Spleen (tissue), 11 donors: ENCODE data around the gene MIGA1. TPM values are rescaled to one million over a fixed set of nuclear protein-coding genes. Genes with fewer than 3 reads are reported as not detected.

ENCODE experiments used
- DNase-seq: peaks from one replicate; pipeline ENCODE4 v3.0.0-alpha.2; 2020
- H3K27ac ChIP-seq, 8 donors: fragments of 200-600 bp; sonication (generic) in 7 of 8; 1 replicate in 4 of 8; 2 replicates in 4 of 8; pipeline versions ENCODE4 v1.5.0 to v1.8.0; 2016 to 2021; ENCODE audit warnings: inconsistent platforms in 4 of 8, mild to moderate bottlenecking in 4 of 8, moderate library complexity in 1 of 8
- H3K27me3 ChIP-seq, 7 donors: fragments of 200-600 bp; sonication (generic) in 6 of 7; replicated peaks in 1 of 7; 1 replicate in 4 of 7; 2 replicates in 3 of 7; pipeline versions ENCODE4 v1.5.0 to v1.8.0; 2016 to 2021; ENCODE audit warnings: inconsistent platforms in 3 of 7, mild to moderate bottlenecking in 1 of 7
- H3K36me3 ChIP-seq, 6 donors: fragments of 200-600 bp; sonication (generic) in 5 of 6; 1 replicate in 4 of 6; 2 replicates in 2 of 6; pipeline versions ENCODE4 v1.5.0 to v1.8.0; 2016 to 2021; ENCODE audit warnings: inconsistent platforms in 2 of 6
- H3K4me1 ChIP-seq, 6 donors: fragments of 200-600 bp; sonication (generic) in 5 of 6; 1 replicate in 3 of 6; 2 replicates in 3 of 6; pipeline versions ENCODE4 v1.5.0 to v1.8.0; 2016 to 2021; ENCODE audit warnings: inconsistent platforms in 3 of 6
- H3K4me3 ChIP-seq, 8 donors: fragments of 200-600 bp; sonication (generic) in 7 of 8; 1 replicate in 4 of 8; 2 replicates in 4 of 8; pipeline versions ENCODE4 v1.5.0 to v1.8.0; 2016 to 2021; ENCODE audit warnings: inconsistent platforms in 4 of 8, mild to moderate bottlenecking in 4 of 8, moderate library complexity in 2 of 8
- H3K9me3 ChIP-seq, 8 donors: fragments of 200-600 bp; sonication (generic) in 7 of 8; 1 replicate in 4 of 8; 2 replicates in 4 of 8; pipeline versions ENCODE4 v1.5.0 to v1.8.0; 2016 to 2021; ENCODE audit warnings: inconsistent platforms in 4 of 8
- CTCF ChIP-seq, 11 experiments: fragments of 200-600 bp in 7 of 11; fragments of 450-650 bp in 4 of 11; sonication (generic) in 4 of 11; IDR thresholded peaks in 8 of 11; conservative IDR thresholded peaks in 3 of 11; 1 replicate in 7 of 11; 2 replicates in 4 of 11; pipeline versions ENCODE4 v1.4.0 to v1.8.0; 2016 to 2021; ENCODE audit warnings: antibody characterized with exemption in 11 of 11, inconsistent platforms in 4 of 11, mild to moderate bottlenecking in 1 of 11
- POLR2A ChIP-seq, 3 donors: fragments of 450-650 bp; IDR thresholded peaks; one replicate each; pipeline ENCODE4 v1.5.1; 2017; ENCODE audit warnings: antibody characterized with exemption in 3 of 3, mild to moderate bottlenecking in 1 of 3
- POLR2AphosphoS5 ChIP-seq, 3 donors: sonication (generic); formaldehyde crosslinking; IDR thresholded peaks; one replicate each; pipeline ENCODE4 v1.5.1; 2017; ENCODE audit warnings: antibody characterized with exemption in 3 of 3
- WGBS, 5 donors: extraction: QIAGEN DNeasy Blood & Tissue Kit in 3 of 5; methylation state at CpG; one replicate each; pipeline versions ENCODE4 v1.1.5 to v1.1.7; 2013 to 2018; 5-methylcytosine and 5-hydroxymethylcytosine counted together
- intact Hi-C: fragments of 100-400 bp; cut with DNase I; formaldehyde crosslinking; loops from one replicate; pipeline ENCODE4 v1.15.0; 2023; ENCODE audit warnings: low total_unique reads
- polyA plus RNA-seq, 3 donors: library from polyadenylated mRNA; stranded (reverse); fragments of 200-250 nt; gene quantifications; one replicate each; pipeline ENCODE4 v1.2.1, GENCODE V29; 2013
- total RNA-seq, 7 donors: library from RNA; depleted of rRNA in 3 of 7; stranded (reverse); fragments of >200 nt in 3 of 7; fragmentation: NEBNext Ultra II Directional in 4 of 7; extraction: Animal tissue kit (Norgen Biotek cat#: 25700) in 4 of 7; gene quantifications; one replicate each; pipeline versions ENCODE4 v1.1.0 to v1.2.1, GENCODE V29; 2016 to 2021
- donor health status: healthy with polysubstance abuse.
- donor health status: DM: no; HTN: no; CAD: no; lungs with moderate emphysema.
- donor health status: DM: no; HTN: no; CAD: no.
- donor health status: Bipolar disorder and iron deficiency.
- donor health status: healthy.
- donor health status: DM: no; HTN: no; CAD: no.
- donor health status: DM: yes; HTN: yes; CAD: no.

The MIGA1 gene
- total and polyA plus RNA-seq, 10 donors: 2.4 to 20.2 (median 16.5) TPM

- Histone ChIP-seq H3K4me3 (peak overlapping the region; percentile 36 to 78 (median 54)), H3K4me1 (peaks cover 0 to 20% (median 9%) of the 10 kb centered on the region in 6 donors), H3K36me3 (no peaks in the 10 kb centered on the region), H3K9me3 (no peaks in the 10 kb centered on the region), H3K27ac (peak overlapping the region in 7 of 8 donors; percentile 63 to 82 (median 71)), H3K27me3 (peaks cover 0 to 16% (median 6%) of the 10 kb centered on the region in 7 donors)
- intact Hi-C loops: no loop called here
- DNase-seq: peak; percentile 84
- 2 to 3% (median 2%) methylated on average over 18 to 46 of the region's 46 CpGs for WGBS, 5 donors
- TF ChIP-seq CTCF (IDR thresholded peaks at IDR 0.05 in 8 of 11, conservative IDR thresholded peaks at IDR 0.05 in 3 of 11): no peak
- no peak for TF ChIP-seq POLR2A (IDR thresholded peaks at IDR 0.05)
Measured at GRCh38 chr1:77888781-77889642, 109.6 kb downstream of the MIGA1 start.

GRCh38 chr1:77889671-77890070, 110.2 kb downstream of the MIGA1 start:
- no peak overlapping the region for H3K27ac ChIP-seq
- DNase-seq: no peak
- peaks cover 0 to 16% (median 6%) of the 10 kb centered on the region in 7 donors for H3K27me3 ChIP-seq
- no peaks in the 10 kb centered on the region for H3K36me3 ChIP-seq
- intact Hi-C loops: no loop called here
- 73 to 88% (median 84%) methylated on average over 7 of the region's 7 CpGs for WGBS, 5 donors
- peaks cover 0 to 20% (median 9%) of the 10 kb centered on the region in 6 donors for H3K4me1 ChIP-seq
- H3K4me3 ChIP-seq: peak overlapping the region in 5 of 8 donors; percentile 52 to 78 (median 56)
- TF ChIP-seq POLR2A (IDR thresholded peaks at IDR 0.05): no peak
- no peak for TF ChIP-seq CTCF (IDR thresholded peaks at IDR 0.05 in 8 of 11, conservative IDR thresholded peaks at IDR 0.05 in 3 of 11)
- no peak for TF ChIP-seq POLR2AphosphoS5 (IDR thresholded peaks at IDR 0.05)
- no peaks in the 10 kb centered on the region for H3K9me3 ChIP-seq

GRCh38 chr1:77891200-77891599, 111.8 kb downstream of the MIGA1 start:
- no peaks in the 10 kb centered on the region for H3K9me3 ChIP-seq
- H3K27me3 ChIP-seq: peaks cover 0 to 16% (median 6%) of the 10 kb centered on the region in 7 donors
- H3K36me3 ChIP-seq: no peaks in the 10 kb centered on the region
- H3K4me1 ChIP-seq: peaks cover 0 to 20% (median 9%) of the 10 kb centered on the region in 6 donors
- H3K4me3 ChIP-seq: no peak overlapping the region
- WGBS, 5 donors: 85 to 96% (median 89%) methylated on average over 1 of the region's 1 CpG
- H3K27ac ChIP-seq: no peak overlapping the region
- intact Hi-C loops: no loop called here
- no peak for DNase-seq
- TF ChIP-seq CTCF (IDR thresholded peaks at IDR 0.05 in 8 of 11, conservative IDR thresholded peaks at IDR 0.05 in 3 of 11) (no peak), POLR2A (IDR thresholded peaks at IDR 0.05) (no peak), POLR2AphosphoS5 (IDR thresholded peaks at IDR 0.05) (no peak)

- Histone ChIP-seq H3K36me3 (no peaks in the 10 kb centered on the region), H3K27ac (no peak overlapping the region), H3K9me3 (no peaks in the 10 kb centered on the region), H3K27me3 (no peaks in the 10 kb centered on the region), H3K4me1 (no peaks in the 10 kb centered on the region), H3K4me3 (no peak overlapping the region)
- TF ChIP-seq POLR2AphosphoS5 (IDR thresholded peaks at IDR 0.05): no peak
- TF ChIP-seq POLR2A (IDR thresholded peaks at IDR 0.05): no peak
- no peak for TF ChIP-seq CTCF (IDR thresholded peaks at IDR 0.05 in 8 of 11, conservative IDR thresholded peaks at IDR 0.05 in 3 of 11)
- no peak for DNase-seq
- WGBS, 5 donors: 73 to 92% (median 82%) methylated on average over 4 of the region's 4 CpGs
- intact Hi-C loops: no loop called here
Measured at GRCh38 chr1:77899647-77900320, 120.3 kb downstream of the MIGA1 start.
